ENCODE data around the gene ITFG1.

GRCh38 chr16:47156680-47157215 is 304.1 kb downstream of the ITFG1 start:
- TF ChIP-seq CTCF (IDR thresholded peaks at IDR 0.05) (no peak), POLR2AphosphoS5 (IDR thresholded peaks at IDR 0.05) (no peak), POLR2A (IDR thresholded peaks at IDR 0.05) (no peak)

Data from breast epithelium (tissue), 3 donors.